NOMO-1 (cell line): ENCODE measurements around the gene HTATIP2.
"Not testable (repeated sequence)": the region's sequence is repeated elsewhere in the genome, so short reads cannot be mapped to it uniquely, and the experiment has no call there.

ENCODE experiments used
- DNase-seq, 2 experiments: peaks; one replicate each; lab custom pipeline; 2025; ENCODE audit not compliant: unreplicated experiment in 2 of 2; lab: John Stamatoyannopoulos, UW

HTATIP2 gene

DNA sequence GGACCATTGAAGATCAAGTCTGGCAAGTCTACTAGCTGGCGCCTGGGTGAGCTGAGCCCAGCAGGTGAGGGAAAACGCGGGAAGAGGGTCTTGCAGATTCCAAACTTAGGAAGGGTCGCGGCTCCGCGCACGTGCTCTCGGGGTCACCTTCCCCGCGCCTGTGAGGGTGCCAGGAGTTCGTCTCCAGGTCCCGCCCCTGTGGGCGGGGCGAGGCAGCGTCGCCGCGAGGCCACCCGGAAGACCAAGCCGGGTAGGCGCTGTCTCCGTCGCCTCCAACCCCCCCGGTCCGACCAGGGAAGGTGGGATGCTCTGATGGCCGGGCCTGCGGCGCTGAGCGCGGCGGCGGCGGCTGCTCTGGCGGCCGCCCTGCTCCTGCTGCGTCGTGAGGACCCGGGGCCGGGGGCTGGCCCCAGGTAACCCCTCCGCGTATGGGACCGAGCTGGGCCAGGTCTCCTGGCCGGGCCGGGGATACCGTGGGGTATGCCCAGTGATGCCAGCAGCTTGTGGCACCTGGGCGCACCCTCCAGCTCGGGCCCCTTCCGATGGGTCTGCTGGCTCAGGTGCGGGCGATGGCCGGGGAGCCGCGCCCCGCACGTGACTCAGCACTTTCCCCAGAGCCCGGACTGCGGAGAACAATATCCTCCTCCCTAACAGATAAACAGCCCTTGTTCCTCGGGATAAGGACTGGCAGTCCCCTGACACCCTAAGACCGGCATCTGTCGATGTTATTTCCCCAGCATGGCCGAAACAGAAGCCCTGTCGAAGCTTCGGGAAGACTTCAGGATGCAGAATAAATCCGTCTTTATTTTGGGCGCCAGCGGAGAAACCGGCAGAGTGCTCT, at the start of gene HTATIP2:
Gene HTATIP2 (plus strand): TSS at position 215 of the 841 bp plus-strand sequence. CDS start 524 bp downstream, at position 739.
- DNase-seq: peak; percentile 36 to 60

DNA sequence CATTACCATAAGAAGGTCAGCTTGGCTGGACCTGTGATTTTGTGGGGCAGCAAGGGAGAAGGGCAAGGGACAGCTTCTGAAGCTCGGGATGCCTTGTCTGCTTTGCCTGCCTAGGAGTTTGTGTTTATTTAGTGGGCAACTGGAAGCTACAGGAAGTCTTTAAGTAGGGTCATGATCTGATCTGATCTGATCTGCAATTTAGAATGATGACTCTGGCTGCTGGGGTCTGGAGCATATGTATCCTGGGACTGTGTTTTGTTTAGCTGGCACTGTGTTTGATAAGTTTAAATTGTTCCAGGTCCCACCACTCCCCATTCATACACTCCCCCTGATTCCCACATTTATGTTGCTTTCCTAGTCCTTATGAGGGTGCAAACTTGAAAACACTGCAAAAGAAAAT, 47.7 kb upstream of the HTATIP2 start:
- no peak for DNase-seq

DNA sequence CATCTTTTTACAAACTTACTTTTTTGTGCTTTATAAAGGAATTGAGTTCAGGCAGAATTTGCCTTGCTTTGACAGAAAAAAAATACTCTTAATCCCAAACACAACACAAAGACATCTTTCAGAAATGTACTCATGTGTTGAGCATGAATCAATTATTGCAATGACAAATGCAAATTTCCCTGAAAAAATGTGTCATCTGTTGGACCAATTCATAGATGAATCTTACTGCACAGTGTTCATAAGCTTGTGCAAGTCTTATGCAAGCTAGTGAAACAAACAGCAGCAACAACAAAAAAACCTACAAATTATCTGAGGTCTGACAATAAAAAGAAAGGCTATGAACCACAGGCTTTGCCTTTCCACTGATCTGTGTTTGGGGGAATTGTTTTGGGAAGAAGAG, 42.3 kb upstream of the HTATIP2 start:
- no peak for DNase-seq

DNA sequence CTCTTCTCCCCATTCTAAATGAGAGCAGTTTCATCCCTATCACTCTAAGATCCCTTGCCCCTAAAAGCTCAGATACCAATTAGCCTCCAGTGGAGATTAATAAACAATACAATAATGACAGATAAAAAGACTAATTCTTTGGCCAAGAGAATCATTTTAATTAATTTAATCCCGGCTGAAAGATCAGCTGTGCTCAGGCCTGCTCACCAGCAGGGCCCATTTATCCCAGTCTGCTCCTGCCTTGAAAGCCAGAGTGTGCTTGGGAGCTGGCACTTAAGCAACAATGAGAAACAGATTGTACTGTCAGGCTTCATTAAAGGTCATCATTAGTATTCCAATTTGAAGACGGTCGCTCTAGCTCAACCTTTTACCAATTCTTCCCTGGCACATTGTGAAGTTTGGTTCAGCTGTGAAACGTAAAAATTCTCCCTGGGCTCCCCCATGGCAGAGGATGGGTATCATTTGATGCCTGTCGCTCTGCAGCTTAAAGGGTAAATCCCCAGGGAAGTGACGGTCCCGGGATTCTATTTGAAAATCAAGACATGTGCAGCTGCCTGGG, 36.1 kb upstream of the HTATIP2 start:
- no peak for DNase-seq

DNA sequence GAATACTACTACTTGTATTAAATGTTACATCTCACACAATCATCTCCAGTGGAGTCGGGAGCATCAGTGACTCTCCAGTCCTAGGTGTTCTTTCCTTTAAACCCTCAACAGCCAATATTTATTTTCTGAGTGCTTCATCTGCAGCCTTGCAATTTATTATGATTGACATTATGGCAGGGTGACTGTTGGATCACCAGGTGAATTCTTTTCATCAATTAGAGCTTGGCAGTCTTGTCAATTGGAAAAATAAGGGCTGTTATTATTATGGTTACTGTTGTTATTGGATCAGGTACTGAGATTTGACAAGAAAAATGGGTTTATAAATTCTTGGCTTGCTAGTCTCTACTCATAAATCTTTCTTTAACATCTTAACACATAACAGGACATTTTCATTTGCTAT, 27.5 kb upstream of the HTATIP2 start:
- no peak for DNase-seq

DNA sequence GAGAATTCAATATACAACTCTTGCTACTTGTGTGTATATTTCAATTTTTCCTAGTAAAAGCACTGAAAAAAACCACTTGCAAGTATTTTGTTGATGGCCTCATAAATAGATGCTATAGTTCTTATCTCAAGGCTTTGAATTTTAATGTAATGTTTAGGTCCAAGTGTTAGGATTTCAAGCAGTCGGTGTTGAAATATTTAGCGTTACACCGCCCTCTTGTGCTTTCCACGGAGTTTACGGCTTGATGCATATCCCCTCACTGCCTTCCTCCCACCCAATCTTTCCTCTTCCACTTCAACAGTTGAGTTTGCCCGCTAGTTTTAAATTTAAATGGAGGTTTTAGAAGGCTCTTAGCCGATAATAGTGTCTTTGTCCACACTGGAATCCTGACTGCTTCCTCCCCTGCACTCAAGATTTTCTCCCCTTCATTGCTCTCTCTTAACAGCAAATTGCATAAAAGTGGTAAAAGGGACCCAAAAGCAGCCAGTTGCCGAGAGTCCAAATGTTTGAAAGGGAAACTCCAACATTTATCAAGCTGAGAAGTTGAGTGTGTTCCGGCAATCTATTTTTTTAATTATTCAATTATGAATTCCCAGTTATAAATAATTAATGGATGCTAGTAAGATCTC, 25.9 kb upstream of the HTATIP2 start:
- DNase-seq: peak; percentile 16 to 22

DNA sequence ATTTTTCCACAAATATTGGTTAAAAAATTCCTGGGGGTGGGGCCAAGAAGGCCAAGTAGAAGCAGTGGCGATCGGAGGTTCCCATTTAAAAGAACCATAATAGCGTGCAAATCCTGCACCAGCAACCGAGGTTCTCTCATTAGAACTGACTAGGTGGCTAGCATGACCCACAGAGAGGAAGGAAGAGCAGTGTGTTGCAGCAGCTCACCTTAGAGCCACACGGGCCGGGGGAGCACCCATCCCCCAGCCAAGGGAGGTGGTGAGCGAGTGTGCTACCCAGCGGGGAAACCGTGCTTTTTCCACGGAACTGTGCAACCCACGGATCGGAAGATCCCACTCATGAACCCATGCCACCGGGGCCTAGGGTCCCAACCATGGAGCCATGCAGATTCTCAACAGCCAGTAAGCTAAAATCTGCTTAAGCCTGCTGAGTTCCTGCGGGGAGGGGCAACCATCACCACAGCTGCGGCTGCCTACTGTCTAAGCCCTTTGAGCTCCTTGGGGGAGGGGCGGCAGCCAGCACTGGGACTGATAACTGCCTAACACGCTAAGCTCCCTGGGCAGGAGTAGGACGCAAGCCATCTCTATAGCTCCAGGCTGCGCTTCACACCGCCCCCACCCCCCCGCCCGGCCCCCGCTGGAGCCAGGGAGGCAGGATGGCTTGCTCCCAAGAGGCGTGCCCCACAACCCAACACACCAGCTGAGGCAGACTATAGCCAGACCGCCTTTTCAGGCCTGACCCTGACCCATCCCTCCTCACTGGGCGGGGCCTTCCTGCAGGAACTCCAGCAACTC, 21.0 kb upstream of the HTATIP2 start:
- no peak for DNase-seq

DNA sequence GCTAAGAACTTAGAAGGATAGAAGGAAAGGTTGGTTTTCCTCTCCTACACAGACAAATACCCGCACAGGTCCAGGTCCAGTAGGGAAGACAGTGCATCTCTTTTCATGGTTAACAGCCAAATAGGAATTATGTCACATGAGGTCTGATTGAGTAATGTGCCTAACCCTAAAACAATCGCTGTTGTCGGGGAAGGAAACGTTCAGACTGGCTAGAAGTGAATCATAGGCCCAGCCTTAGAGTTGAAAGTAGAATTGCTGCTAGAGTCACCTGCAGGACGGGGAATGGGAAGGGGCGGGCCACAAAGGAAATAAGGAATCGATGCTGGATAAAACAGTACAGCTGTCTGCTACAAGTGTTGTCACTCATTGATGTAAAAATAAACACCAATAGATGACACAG, 12.4 kb upstream of the HTATIP2 start:
- DNase-seq: peak; percentile 35 to 41

DNA sequence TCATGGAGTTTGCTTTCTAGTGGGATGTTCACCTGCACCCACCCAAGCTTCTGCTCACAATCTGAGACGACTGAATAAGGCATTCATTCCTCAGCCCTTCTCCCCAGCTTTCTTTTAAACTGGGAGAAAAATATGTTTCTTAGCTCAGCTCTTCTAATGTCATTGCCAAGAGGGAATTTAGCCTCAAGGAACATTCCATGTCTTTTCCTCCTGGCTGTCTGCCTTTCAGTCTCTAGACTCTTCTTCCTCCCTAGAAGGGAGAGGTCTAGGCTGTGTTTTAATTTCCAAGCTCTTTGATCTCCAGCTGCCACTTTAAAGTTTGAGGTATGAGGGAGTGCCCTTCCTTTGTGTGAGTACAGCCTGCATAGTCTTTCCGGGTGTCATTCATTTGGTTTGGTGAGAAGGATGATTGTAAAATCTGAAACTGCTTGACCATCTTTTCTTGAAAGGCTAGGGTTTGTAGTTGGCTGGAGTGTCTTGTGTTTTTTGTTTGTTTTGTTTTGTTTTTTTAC, 11.7 kb upstream of the HTATIP2 start:
- no peak for DNase-seq

DNA sequence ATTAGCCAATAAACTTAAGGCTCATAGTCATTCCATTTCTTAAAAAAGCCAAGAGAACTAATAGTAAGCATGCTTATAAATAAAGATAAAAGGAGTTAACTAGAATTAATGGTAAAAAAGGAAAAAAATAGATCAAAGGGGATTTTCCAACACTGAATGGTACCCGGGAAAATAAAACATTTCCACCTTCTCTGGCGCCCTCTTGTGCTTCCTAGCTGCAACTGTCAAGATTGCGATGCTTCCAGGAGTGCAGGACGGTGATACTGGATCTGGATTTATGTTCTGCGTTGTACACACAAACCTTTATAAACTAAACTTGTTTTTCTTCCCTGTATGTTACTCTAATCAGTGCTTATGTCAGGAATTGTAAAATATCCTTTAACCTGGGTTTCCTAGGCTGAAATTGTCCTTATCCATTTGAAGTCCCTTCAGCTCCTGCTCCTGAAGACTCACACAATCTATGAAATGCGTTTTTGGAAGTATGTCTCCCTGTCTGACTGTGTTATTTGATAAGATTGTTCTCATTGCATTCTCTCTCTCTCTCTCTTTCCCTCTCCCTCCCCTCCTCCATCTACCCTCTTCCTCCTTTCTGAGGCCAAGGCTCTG, 9.6 kb upstream of the HTATIP2 start:
- DNase-seq: peak in 1 of 2 experiments; percentile 40

DNA sequence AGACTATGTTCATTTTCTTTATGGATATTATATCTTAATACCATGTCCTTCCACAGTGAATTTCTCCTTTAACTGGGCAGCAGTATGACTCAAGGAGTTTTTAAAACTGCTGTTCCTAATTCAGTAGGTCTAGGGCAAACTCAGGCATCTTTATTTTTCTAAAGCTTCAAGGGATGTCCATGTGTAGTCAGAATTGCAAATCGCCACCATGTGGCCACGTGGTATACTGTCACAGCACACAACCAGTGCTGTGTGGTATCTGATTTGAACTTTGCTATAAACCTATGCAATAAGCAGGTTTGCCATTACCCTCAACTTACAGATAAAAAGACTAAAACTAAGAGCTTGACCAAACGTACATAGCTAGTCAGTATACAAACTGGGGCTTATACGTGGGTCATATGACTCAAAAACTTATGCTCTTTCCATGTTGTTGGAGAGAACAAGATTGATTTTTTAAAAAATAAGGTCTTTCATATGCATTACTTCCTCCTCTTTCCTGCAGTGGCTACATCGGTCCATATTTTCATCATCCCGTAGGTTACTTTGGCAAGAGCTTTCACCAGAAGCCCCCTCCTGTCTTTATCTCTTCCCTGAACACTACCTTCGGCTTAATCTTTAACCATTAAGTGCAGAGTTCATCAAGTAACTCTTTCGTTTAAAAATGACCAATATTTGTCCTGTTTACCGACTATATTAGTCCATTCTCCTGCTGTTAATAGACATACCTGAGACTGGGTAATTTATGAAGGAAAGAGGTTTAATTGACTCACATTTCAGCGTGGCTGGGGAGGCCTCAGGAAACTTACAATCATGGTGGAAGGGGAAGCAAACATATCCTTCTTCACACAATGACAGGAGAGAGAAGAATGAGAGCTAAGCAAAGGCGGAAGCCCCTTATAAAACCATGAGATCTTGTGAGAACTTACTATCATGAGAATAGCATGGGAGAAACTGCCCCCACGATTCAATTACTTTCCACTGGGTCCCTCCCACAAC, 8.0 kb upstream of the HTATIP2 start:
- DNase-seq: peak; percentile 22 to 47

DNA sequence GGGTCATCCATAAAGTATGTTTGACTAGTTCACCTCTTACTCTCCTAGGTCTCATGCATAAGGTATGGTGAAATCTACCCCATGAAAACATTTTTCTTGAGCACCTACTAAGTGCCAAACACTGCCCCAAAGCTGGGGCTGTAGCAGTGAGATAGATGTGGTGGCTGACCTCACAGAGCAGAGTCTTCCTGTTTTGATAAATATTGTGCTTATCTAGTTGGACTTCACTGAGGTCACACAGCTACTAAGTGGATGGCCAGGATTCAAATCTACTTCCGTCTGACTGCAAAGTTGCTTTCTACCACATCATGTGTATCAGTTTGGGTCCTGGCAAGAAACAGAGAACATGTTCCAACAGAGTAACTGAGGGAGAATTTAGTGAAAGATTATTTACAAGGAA, 6.4 kb upstream of the HTATIP2 start:
- DNase-seq: no peak

DNA sequence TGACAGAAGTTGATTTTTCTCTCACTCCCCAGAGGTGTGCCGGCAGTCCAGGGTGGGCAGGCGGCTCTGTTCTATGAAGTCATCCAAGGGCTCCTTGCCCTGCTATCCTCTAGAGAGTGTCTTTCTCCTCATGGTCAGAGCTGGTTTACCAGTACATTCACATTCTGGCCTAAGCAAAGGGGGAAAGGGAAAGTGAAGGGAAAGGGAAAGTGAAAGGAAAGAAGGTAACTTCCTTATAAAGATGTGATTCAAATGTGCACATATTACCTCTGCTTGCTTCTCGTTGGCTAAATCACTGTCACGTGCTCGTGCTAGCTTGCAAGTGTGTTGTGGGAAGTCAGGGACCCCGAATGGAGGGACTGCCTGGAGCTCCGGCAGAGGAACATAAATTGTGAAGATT, 2.9 kb upstream of the HTATIP2 start:
- DNase-seq: peak; percentile 69 to 90

DNA sequence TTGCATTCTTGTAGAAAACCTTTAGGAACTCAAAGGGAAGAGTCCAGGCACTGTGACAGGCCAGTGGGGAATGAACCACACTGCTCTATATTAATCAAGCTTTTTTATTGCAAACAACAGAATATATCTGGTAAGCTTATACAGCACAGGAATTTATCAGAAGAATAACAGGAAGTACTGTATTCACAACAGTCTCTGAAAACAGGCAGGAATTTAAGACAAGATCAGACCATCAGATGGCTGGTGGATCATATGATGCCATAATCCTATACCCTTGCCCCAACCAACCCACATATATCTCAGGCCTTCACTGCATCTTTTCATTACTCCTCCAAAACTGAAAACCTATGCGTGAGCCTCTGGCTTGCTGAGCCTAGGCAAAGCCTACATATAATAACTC, 1.0 kb upstream of the HTATIP2 start:
- no peak for DNase-seq

DNA sequence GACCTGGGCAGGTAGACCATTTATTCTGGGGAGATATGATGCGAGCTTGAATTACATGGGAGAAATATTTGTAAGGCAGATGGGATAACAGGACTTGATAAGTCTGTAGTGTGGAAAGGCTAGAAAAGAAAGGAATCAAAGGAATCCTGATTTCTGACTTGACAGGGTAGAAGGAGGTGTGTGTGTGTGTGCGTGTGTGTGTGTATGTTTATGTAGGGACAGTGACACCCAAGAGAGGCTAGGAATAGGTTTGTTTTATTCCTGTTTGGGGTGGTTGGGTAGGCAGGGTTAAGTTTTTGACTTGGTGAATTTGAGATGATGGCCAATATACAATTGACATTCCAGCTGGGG, 390 bp upstream of the HTATIP2 start:
- no peak for DNase-seq

DNA sequence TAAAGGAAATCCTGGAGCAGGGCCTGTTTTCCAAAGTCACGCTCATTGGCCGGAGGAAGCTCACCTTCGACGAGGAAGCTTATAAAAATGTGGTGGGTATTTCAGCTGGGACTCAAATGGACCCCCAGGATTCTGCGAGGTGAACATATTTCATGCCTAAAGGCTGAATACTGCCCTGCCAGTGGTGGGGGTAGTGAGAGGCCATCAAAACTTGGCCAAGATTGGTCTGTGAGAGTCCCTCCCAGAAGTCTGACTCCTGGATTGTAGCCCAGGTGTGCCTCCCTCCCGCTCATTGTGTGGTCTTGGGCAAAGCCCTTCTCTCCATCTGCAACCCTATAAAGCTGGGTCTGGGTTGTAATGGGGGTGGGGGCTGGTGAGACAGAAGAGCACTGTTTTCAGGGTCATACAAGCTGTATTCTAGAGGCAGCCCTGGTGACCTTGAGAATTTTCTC, 853 bp downstream of the HTATIP2 start:
- no peak for DNase-seq

DNA sequence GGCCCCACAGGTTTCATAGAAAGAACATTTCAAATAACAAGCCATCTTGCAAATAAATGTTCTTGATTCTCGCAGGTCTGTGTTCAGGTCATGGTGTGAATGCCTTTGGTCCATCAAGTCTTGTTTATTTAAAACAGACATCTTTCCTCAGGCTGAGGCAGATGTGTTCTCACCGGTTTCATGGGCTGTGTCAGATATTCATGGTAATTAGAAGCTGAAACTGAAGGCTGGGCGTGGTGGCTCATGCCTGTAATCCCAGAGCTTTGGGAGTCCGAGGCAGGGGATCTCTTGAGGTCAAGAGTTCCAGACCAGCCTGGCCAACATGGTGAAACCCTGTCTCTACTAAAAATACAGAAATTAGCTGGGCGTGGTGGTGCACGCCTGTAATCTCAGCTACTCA, 2.0 kb downstream of the HTATIP2 start:
- not testable (repeated sequence) for DNase-seq

DNA sequence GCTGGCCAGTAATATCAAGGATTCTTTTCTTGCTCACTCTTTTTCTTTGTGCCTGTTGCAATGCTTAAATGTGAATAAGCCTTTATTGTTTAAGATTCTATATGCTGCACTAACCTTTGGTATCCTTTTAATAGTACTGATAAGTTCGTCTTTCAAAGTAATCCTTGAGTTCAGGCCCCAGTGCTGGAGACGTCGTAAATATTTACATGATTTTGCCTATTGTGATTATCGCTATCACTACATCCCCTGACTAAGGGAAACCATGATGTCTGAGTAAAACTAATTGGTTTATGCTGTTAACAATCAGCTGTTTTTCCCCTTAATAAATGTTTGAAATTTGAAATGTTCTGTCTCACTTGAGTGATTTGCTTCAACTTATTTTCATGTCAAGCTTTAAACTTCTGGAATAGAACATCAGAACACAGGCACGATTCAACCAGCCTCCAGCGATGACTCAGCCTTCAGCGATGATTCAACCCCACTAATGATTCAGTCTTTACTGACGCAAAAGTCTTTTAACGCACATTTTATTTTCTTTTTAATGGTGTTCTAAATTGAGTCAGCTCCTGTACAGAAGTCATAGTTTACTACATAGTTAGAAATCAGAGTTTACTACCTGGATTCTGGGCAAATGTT, 3.9 kb downstream of the HTATIP2 start:
- DNase-seq: peak in 1 of 2 experiments; percentile 67

DNA sequence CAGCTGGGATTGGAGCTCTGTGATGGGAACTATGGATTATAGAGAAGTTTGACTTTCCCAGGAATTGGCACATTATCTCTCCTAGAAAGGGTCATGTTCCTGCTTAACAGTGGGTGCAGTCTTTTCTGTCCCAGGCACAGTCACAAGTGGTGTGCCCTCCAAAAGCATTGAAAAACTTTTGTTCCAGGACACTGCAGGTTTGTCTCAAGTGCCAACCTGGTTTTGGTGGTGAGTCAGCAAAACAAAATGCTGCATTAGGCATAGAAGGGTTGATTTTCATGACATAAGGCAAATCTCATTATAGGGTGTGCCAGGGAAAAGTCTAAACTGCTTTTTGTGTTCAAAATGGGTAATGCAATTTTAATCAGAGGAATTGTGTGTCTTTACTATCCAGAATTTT, 4.9 kb downstream of the HTATIP2 start:
- DNase-seq: no peak
